Measurements from ENCODE around the gene USP4.

DNA sequence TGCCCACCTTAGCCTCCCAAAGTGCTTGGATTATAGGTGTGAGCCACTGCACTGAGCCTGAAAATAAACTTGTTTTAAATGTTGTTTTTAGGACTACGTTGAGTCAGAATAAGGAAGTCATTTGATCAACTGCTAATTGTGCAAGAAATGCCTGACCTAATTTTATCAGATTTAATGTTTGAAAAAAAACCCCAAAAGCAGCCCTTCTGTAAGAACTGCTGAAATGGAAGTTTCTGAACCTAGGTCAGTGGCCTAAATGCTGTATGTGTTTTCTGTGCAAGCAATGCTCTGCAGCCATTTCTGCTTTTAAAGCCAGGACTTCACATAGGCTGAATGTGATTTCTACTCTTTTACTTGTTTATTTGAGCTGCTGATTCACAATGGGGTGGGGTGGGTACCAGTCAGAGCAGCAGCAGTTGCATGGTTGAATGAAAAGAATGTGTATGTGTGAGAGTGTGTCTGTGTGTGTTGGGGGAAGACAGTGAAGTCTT, 11.7 kb upstream of the USP4 start:
- TF ChIP-seq BRCA1 (IDR thresholded peaks at IDR 0.05; ENCODE audit: low read depth, low read length) (no peak), ZNF274 (IDR thresholded peaks at IDR 0.05; ENCODE audit: borderline replicate concordance, extremely low read depth, low read length) (no peak)
